HepG2 (cell line): Measurements from ENCODE around the gene MLNR. TPM values are rescaled to one million over a fixed set of nuclear protein-coding genes. Genes with fewer than 3 reads are reported as not detected.
A peak's percentile ranks its signal among the peaks of the same experiment; 100 is the strongest.

Experiments used
- EP300 ChIP-seq, 3 experiments: sonication (generic) in 1 of 3; formaldehyde crosslinking in 1 of 3; IDR thresholded peaks; 2 replicates each; pipeline versions ENCODE4 v1.5.1 to v1.6.1; 2011 to 2020; ENCODE audit warnings: low read depth in 2 of 3, low read length in 2 of 3, borderline replicate concordance in 1 of 3, improper control_type of control experiment in 1 of 3, mild to moderate bottlenecking in 1 of 3, missing genetic modification reagents in 1 of 3, moderate library complexity in 1 of 3
- GABPB1 ChIP-seq: IDR thresholded peaks from 2 replicates; pipeline ENCODE4 v1.6.1; 2016; ENCODE audit warnings: mild to moderate bottlenecking, missing genetic modification reagents, moderate library complexity, missing compliant biosample characterization
- HHEX ChIP-seq: IDR thresholded peaks from 2 replicates; pipeline ENCODE4 v1.6.1; 2016; ENCODE audit warnings: control low read depth
- HOXD1 ChIP-seq: sonication (generic); formaldehyde crosslinking; IDR thresholded peaks from 2 replicates; pipeline ENCODE4 v1.5.0; 2020; ENCODE audit warnings: missing genetic modification reagents
- KMT2B ChIP-seq: IDR thresholded peaks from 2 replicates; pipeline ENCODE4 v1.6.1; 2016; ENCODE audit warnings: missing genetic modification reagents, missing compliant biosample characterization
- MEF2D ChIP-seq: sonication (generic); formaldehyde crosslinking; IDR thresholded peaks from 2 replicates; pipeline ENCODE4 v1.5.1; 2020; ENCODE audit warnings: mild to moderate bottlenecking, missing genetic modification reagents
- MXI1 ChIP-seq: IDR thresholded peaks from 3 replicates; pipeline ENCODE4 v1.6.1; 2012; ENCODE audit warnings: low read depth, low read length, inconsistent platforms, borderline replicate concordance
- NFYC ChIP-seq: IDR thresholded peaks from 2 replicates; pipeline ENCODE4 v1.6.1; 2016; ENCODE audit warnings: missing genetic modification reagents, missing compliant biosample characterization
- POGZ ChIP-seq: sonication (generic); formaldehyde crosslinking; IDR thresholded peaks from 2 replicates; pipeline ENCODE4 v1.4.0; 2020; ENCODE audit warnings: mild to moderate bottlenecking, missing genetic modification reagents
- TEAD3 ChIP-seq: optimal IDR thresholded peaks from 2 replicates; pipeline ENCODE3; 2016; ENCODE audit warnings: borderline replicate concordance
- ZNF235 ChIP-seq: sonication (generic); formaldehyde crosslinking; IDR thresholded peaks from 2 replicates; pipeline ENCODE4 v1.8.1; 2023; ENCODE audit warnings: mild to moderate bottlenecking, missing genetic modification reagents, borderline replicate concordance
- ZNF263 ChIP-seq: sonication (generic); formaldehyde crosslinking; IDR thresholded peaks from 2 replicates; pipeline ENCODE4 v1.4.0; 2020; ENCODE audit warnings: missing genetic modification reagents
- ZNF317 ChIP-seq: sonication (generic); formaldehyde crosslinking; IDR thresholded peaks from 2 replicates; pipeline ENCODE4 v1.5.0; 2020; ENCODE audit warnings: mild to moderate bottlenecking, missing genetic modification reagents
- ZNF547 ChIP-seq: sonication (generic); formaldehyde crosslinking; IDR thresholded peaks from 2 replicates; pipeline ENCODE4 v1.5.1; 2020; ENCODE audit warnings: mild to moderate bottlenecking, missing genetic modification reagents
- ZNF614 ChIP-seq: IDR thresholded peaks from 2 replicates; pipeline ENCODE4 v1.6.1; 2018; ENCODE audit warnings: missing biosample characterization, missing genetic modification reagents, inconsistent platforms, borderline replicate concordance
- ZNF652 ChIP-seq: IDR thresholded peaks from 2 replicates; pipeline ENCODE4 v1.6.1; 2016; ENCODE audit warnings: low read depth, borderline replicate concordance
- ZNF747 ChIP-seq: sonication (generic); formaldehyde crosslinking; IDR thresholded peaks from 2 replicates; pipeline ENCODE4 v1.8.1; 2023; ENCODE audit warnings: missing genetic modification reagents, mild to moderate bottlenecking, borderline replicate concordance
- ZNF780A ChIP-seq: sonication (generic); formaldehyde crosslinking; IDR thresholded peaks from 2 replicates; pipeline ENCODE4 v1.8.0; 2022; ENCODE audit warnings: mild to moderate bottlenecking, missing genetic modification reagents, moderate library complexity
- polyA plus RNA-seq, 8 experiments: library from polyadenylated mRNA; depleted of rRNA in 3 of 8; stranded (reverse) in 7 of 8; unstranded in 1 of 8; fragments of >200 nt; fragmentation: Illumina TruSeq in 4 of 8; extraction: Trizol in 4 of 8; gene quantifications; 2 replicates each; pipeline versions ENCODE4 v1.2.1 to v1.2.3, GENCODE V29; 2011 to 2016; ENCODE audit warnings: low read depth in 4 of 8, missing spikeins in 1 of 8, mixed read lengths in 1 of 8; ENCODE audit not compliant: insufficient read depth in 1 of 8
- total RNA-seq, 5 experiments: library from RNA; depleted of rRNA; stranded (reverse); fragments of >200 nt; fragmentation: Illumina TruSeq; extraction: Trizol; gene quantifications; 2 replicates each; pipeline ENCODE4 v1.2.3, GENCODE V29; 2016; ENCODE audit warnings: low read depth in 1 of 5
- TF ChIP-seq, protein P1 (sequence below), 2 experiments: sonication (generic) in 1 of 2; formaldehyde crosslinking in 1 of 2; IDR thresholded peaks; 2 replicates each; pipeline versions ENCODE4 v1.6.1 to v1.9.0; 2014 to 2022; ENCODE audit warnings: antibody characterized with exemption in 1 of 2, borderline replicate concordance in 1 of 2, inconsistent platforms in 1 of 2, low read depth in 1 of 2, missing genetic modification reagents in 1 of 2
- TF ChIP-seq, protein P2 (sequence below): IDR thresholded peaks from 2 replicates; pipeline ENCODE4 v1.6.1; 2016
- TF ChIP-seq, protein P3 (sequence below): sonication (generic); formaldehyde crosslinking; IDR thresholded peaks from 2 replicates; pipeline ENCODE4 v1.4.0; 2020; ENCODE audit warnings: missing genetic modification reagents, borderline replicate concordance

MLNR gene
- total and polyA plus RNA-seq, 2 of the 13 experiments (the other 11 are each of a cell fraction or from before 2014, with no cell fraction given): 0.46 TPM; not detected in 1

DNA sequence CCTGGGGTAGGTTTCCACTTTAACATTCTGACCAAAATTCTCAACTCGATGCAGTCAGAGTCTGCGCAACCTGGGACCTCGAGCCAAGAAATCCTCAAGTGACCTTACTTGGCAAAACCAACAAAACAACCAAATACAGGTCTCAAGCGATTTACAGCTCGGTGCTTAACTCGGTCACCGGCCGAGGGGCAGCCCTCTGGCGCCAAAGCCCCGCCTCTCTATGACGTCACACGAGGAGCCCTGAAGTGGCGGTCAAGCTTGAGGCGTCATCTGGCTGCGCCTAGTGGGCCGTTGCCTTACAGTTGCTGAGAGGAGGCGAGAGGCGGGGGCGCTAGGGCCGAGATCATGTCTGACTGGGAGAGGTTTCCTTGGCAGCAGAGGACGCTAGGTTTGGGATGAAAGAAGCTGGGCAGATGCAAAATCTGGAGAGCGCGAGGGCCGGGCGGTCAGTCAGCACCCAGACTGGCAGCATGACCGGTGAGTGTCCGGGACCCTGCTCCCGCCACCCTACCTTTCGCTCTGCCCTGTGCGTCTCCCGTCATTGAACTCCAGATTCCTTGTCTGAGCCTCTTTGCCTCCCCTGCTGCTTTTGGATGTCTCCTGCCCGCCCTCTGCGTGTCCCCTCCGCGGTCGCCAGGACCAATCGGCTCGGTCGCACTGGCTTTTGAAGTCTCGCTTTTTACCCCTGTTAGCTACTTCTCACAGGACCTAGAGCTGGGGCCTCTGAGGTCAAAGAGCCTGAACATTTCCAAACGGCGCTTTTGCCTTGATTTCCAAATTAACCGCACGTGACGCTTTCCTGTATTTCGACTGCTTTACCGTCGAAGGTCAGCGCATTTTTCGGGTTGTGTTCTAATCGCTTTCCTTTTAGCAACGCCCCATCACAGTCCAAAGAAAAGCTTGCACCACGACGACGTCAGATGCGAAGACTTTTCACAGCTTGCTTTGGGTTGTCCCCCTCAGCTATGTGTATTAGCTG, 27.8 kb downstream of the MLNR start, which contains the start of gene CDADC1 (continued):
- TF ChIP-seq, protein P1, sequence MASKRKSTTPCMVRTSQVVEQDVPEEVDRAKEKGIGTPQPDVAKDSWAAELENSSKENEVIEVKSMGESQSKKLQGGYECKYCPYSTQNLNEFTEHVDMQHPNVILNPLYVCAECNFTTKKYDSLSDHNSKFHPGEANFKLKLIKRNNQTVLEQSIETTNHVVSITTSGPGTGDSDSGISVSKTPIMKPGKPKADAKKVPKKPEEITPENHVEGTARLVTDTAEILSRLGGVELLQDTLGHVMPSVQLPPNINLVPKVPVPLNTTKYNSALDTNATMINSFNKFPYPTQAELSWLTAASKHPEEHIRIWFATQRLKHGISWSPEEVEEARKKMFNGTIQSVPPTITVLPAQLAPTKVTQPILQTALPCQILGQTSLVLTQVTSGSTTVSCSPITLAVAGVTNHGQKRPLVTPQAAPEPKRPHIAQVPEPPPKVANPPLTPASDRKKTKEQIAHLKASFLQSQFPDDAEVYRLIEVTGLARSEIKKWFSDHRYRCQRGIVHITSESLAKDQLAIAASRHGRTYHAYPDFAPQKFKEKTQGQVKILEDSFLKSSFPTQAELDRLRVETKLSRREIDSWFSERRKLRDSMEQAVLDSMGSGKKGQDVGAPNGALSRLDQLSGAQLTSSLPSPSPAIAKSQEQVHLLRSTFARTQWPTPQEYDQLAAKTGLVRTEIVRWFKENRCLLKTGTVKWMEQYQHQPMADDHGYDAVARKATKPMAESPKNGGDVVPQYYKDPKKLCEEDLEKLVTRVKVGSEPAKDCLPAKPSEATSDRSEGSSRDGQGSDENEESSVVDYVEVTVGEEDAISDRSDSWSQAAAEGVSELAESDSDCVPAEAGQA (IDR thresholded peaks at IDR 0.05; ENCODE audit: low read depth): peak; percentile 81
- TF ChIP-seq, protein P1 (CRISPR knock-in tag; IDR thresholded peaks at IDR 0.05; ENCODE audit: borderline replicate concordance): no peak
- TF ChIP-seq ZNF547: peak; percentile 79
- peak; percentile 40; the same call in 1 of the 2 replicates for TF ChIP-seq NFYC
- TF ChIP-seq, protein P2, sequence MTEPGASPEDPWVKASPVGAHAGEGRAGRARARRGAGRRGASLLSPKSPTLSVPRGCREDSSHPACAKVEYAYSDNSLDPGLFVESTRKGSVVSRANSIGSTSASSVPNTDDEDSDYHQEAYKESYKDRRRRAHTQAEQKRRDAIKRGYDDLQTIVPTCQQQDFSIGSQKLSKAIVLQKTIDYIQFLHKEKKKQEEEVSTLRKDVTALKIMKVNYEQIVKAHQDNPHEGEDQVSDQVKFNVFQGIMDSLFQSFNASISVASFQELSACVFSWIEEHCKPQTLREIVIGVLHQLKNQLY: peak; percentile 30; the same call in 1 of the 2 replicates
- peak; percentile 96 for TF ChIP-seq POGZ
- TF ChIP-seq GABPB1 (CRISPR knock-in tag): peak; percentile 69
- peak in 1 of 2 experiments; percentile 7; a peak in 1 of 4 replicates for TF ChIP-seq EP300 (IDR thresholded peaks at IDR 0.05; ENCODE audit: low read depth in 2 of 2, low read length in 2 of 2)
- no peak for TF ChIP-seq EP300 (CRISPR knock-in tag; IDR thresholded peaks at IDR 0.05; ENCODE audit: borderline replicate concordance)
- no peak; the same call in 1 of the 2 replicates for TF ChIP-seq ZNF652 (CRISPR knock-in tag)
- 0 out of 2 replicates have a peak, but pooled peaks have one; percentile 20 for TF ChIP-seq ZNF235 (CRISPR knock-in tag)
- TF ChIP-seq MXI1: peak; percentile 71; the same call in 1 of the 3 replicates
- TF ChIP-seq ZNF263 (CRISPR knock-in tag): no peak
- peak; percentile 56; the same call in 1 of the 2 replicates for TF ChIP-seq ZNF747 (CRISPR knock-in tag)
- TF ChIP-seq HOXD1: no peak
- peak; percentile 8 for TF ChIP-seq TEAD3
- 0 out of 2 replicates have a peak, but pooled peaks have one; percentile 38 for TF ChIP-seq ZNF317 (CRISPR knock-in tag)
- no peak for TF ChIP-seq HHEX (CRISPR knock-in tag)
- no peak; the same call in 1 of the 2 replicates for TF ChIP-seq ZNF780A
- TF ChIP-seq, protein P3, sequence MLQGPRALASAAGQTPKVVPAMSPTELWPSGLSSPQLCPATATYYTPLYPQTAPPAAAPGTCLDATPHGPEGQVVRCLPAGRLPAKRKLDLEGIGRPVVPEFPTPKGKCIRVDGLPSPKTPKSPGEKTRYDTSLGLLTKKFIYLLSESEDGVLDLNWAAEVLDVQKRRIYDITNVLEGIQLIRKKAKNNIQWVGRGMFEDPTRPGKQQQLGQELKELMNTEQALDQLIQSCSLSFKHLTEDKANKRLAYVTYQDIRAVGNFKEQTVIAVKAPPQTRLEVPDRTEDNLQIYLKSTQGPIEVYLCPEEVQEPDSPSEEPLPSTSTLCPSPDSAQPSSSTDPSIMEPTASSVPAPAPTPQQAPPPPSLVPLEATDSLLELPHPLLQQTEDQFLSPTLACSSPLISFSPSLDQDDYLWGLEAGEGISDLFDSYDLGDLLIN (CRISPR knock-in tag): no peak; the same call in 1 of the 2 replicates
- peak; percentile 82; the same call in 1 of the 2 replicates for TF ChIP-seq ZNF614 (CRISPR knock-in tag)
- TF ChIP-seq KMT2B: peak; percentile 97
- TF ChIP-seq MEF2D: peak; percentile 75; the same call in 1 of the 2 replicates
